Endothelial cell (in vitro differentiated cells): ENCODE measurements around the gene NBPF11. TPM values are rescaled to one million over a fixed set of nuclear protein-coding genes. Genes with fewer than 3 reads are reported as not detected.
"Not testable (repeated sequence)": the region's sequence is repeated elsewhere in the genome, so short reads cannot be mapped to it uniquely, and the experiment has no call there.

Experiments used
- DNase-seq: peaks from one replicate; pipeline ENCODE4 v3.0.0; 2021; ENCODE audit warnings: low spot score
- H3K27ac Mint-ChIP-seq: one replicate; pipeline ENCODE4 v1.8.0; 2021; ENCODE audit warnings: mixed read lengths, inconsistent platforms; ENCODE audit not compliant: unreplicated experiment
- H3K27me3 Mint-ChIP-seq: one replicate; pipeline ENCODE4 v1.8.0; 2021; ENCODE audit warnings: mild to moderate bottlenecking, moderate library complexity, mixed read lengths, inconsistent platforms; ENCODE audit not compliant: unreplicated experiment
- H3K36me3 Mint-ChIP-seq: one replicate; pipeline ENCODE4 v1.8.0; 2021; ENCODE audit warnings: mild to moderate bottlenecking, low read depth, mixed read lengths, inconsistent platforms; ENCODE audit not compliant: unreplicated experiment
- H3K4me1 Mint-ChIP-seq: one replicate; pipeline ENCODE4 v1.8.0; 2021; ENCODE audit warnings: mild to moderate bottlenecking, mixed read lengths, inconsistent platforms; ENCODE audit not compliant: unreplicated experiment
- H3K4me3 Mint-ChIP-seq: one replicate; pipeline ENCODE4 v1.8.0; 2021; ENCODE audit warnings: mild to moderate bottlenecking, mixed read lengths, inconsistent platforms; ENCODE audit not compliant: unreplicated experiment
- H3K9me3 Mint-ChIP-seq: one replicate; pipeline ENCODE4 v1.8.0; 2021; ENCODE audit warnings: mixed read lengths, inconsistent platforms; ENCODE audit not compliant: unreplicated experiment
- total RNA-seq: library from RNA; stranded (reverse); fragmentation: NEBNext Ultra II Directional; extraction: Animal tissue kit (Norgen Biotek cat#: 25700); gene quantifications from one replicate; pipeline ENCODE4 v1.2.1, GENCODE V29; 2021; ENCODE audit not compliant: unreplicated experiment

The NBPF11 gene
- total RNA-seq, 1 donor from 2014 or later = 26.9 TPM

GRCh38 chr1:148078090-148078489 is 74.0 kb downstream of the NBPF11 start:
- H3K27me3 Mint-ChIP-seq, H3K4me3 Mint-ChIP-seq, DNase-seq, H3K36me3 Mint-ChIP-seq, H3K4me1 Mint-ChIP-seq, H3K9me3 Mint-ChIP-seq, H3K27ac Mint-ChIP-seq: not testable (repeated sequence)

GRCh38 chr1:148077458-148077857 is 74.6 kb downstream of the NBPF11 start:
- not testable (repeated sequence) for DNase-seq, H3K4me1 Mint-ChIP-seq, H3K9me3 Mint-ChIP-seq

GRCh38 chr1:148073392-148073791 is 78.7 kb downstream of the NBPF11 start:
- H3K9me3 Mint-ChIP-seq, DNase-seq, H3K27me3 Mint-ChIP-seq, H3K36me3 Mint-ChIP-seq, H3K27ac Mint-ChIP-seq, H3K4me1 Mint-ChIP-seq, H3K4me3 Mint-ChIP-seq: not testable (repeated sequence)

More at GRCh38 chr1:148077458-148077857, 74.6 kb downstream of the NBPF11 start:
- not testable (repeated sequence) for H3K27me3 Mint-ChIP-seq, H3K27ac Mint-ChIP-seq, H3K4me3 Mint-ChIP-seq, H3K36me3 Mint-ChIP-seq

GRCh38 chr1:148068606-148069005 is 83.5 kb downstream of the NBPF11 start:
- H3K4me3 Mint-ChIP-seq, H3K4me1 Mint-ChIP-seq, H3K27me3 Mint-ChIP-seq, H3K9me3 Mint-ChIP-seq, H3K36me3 Mint-ChIP-seq, H3K27ac Mint-ChIP-seq, DNase-seq: not testable (repeated sequence)

- H3K36me3 Mint-ChIP-seq = not testable (repeated sequence)
Observed at GRCh38 chr1:148068201-148068600, 83.9 kb downstream of the NBPF11 start.

GRCh38 chr1:148060294-148060701 is 91.8 kb downstream of the NBPF11 start:
- H3K27ac Mint-ChIP-seq, H3K27me3 Mint-ChIP-seq, H3K9me3 Mint-ChIP-seq, H3K36me3 Mint-ChIP-seq, H3K4me3 Mint-ChIP-seq, H3K4me1 Mint-ChIP-seq, DNase-seq: not testable (repeated sequence)

More at GRCh38 chr1:148068201-148068600, 83.9 kb downstream of the NBPF11 start:
- not testable (repeated sequence) for H3K4me1 Mint-ChIP-seq, DNase-seq, H3K9me3 Mint-ChIP-seq, H3K27ac Mint-ChIP-seq, H3K4me3 Mint-ChIP-seq, H3K27me3 Mint-ChIP-seq

GRCh38 chr1:148057384-148057783 is 94.7 kb downstream of the NBPF11 start:
- not testable (repeated sequence) for H3K27ac Mint-ChIP-seq, H3K4me3 Mint-ChIP-seq, H3K36me3 Mint-ChIP-seq, H3K9me3 Mint-ChIP-seq, H3K27me3 Mint-ChIP-seq, H3K4me1 Mint-ChIP-seq, DNase-seq

Other genes starting within 250 kb of the NBPF11 start
- gene GJA8, start 249.5 kb downstream of the NBPF11 start, total RNA-seq = not detected
- 13.5 TPM for gene GPR89B, start 223.9 kb downstream of the NBPF11 start, total RNA-seq